ENCODE measurements around the gene TRAPPC8.
A peak's percentile ranks its signal among the peaks of the same experiment; 100 is the strongest.
"Not testable (repeated sequence)": the region's sequence is repeated elsewhere in the genome, so short reads cannot be mapped to it uniquely, and the experiment has no call there.

Gene TRAPPC8

DNA sequence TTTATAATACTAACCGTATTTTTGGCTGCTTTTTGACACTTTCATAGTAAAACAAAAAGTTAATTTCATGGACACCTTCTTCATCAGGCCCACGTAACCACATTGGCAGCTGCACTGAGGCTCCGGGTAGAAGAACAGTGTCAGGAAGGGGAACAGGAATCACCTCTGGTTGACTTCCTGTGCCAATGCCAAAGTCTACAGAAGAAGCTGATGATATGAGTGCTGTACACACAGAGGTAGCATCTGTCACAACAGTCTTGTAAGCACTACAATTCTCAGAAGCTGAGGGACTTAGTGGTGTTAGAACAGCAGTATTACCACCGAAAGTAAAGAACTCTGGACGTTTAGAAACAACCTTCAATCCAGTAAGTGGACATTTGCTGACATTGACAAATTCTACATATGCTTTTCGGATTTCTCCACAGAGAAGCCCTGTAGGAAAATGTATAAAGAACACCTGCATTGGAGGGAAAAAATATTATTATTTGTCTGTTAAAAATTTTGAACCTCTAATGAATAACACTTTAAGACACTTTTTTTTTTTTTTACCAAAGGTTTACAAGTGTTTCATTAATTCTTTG is 85.3 kb downstream of the TRAPPC8 start:
- no peak for ATAC-seq
- DNase-seq = no peak

DNA sequence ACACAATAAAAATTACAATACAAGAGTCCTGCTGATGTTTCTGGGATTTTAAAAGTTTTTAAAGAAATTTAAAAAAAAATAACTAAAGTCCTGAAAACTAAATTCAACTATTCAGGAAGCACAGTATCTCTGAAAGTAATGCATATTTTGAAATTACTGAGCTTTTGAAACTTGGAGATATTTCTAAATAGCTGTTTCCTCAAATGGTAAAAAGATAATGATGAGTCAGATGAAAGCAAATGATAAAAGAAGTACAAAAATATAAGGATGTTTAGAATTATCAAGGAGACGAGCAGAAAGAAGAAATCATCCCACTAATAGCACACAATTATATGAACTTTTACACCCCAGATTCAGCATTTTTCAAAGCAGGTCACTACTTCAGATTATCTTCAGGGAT is 92.1 kb downstream of the TRAPPC8 start:
- DNase-seq (no peak), ATAC-seq (no peak)

GRCh38 chr18:31840499-31840898 is 102.4 kb downstream of the TRAPPC8 start:
- DNase-seq = no peak
- ATAC-seq = no peak

- ATAC-seq (no peak), DNase-seq (no peak)
Observed at GRCh38 chr18:31837879-31838278, 105.0 kb downstream of the TRAPPC8 start.

DNA sequence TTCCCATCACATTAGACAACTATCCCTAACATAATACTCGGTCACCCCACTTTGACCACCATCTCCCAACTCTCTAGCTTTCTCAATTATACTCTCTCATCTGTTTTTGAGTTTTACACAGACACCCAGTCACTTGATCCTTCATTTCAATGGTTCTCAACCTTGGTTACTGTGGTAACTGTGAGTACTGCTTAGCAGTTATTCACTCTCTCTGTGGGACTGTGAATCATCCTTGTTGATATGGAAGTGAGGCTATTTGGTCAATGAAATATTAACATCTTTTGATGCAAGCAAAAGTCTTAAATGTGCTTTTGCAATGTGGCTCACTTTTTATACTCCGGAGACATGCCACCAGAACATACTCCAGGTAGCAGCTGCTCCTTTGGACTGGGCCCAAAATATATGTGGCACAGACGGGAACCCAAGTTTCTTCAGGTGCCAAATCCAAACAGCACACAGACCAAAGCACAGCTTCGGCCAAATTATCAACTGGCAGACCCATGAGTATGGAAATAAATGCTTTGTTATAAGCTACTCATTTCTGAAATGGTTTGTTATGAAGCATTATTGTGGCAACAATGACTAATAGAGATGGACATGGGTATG is 107.3 kb downstream of the TRAPPC8 start:
- DNase-seq = no peak
- no peak for ATAC-seq

- DNase-seq (no peak), ATAC-seq (no peak)
Observed at GRCh38 chr18:31831903-31832302, 111.0 kb downstream of the TRAPPC8 start.

- DNase-seq (no peak), ATAC-seq (no peak)
Observed at GRCh38 chr18:31830686-31831085, 112.2 kb downstream of the TRAPPC8 start.

- no peak for ATAC-seq
- no peak for DNase-seq
Observed at GRCh38 chr18:31828613-31829012, 114.3 kb downstream of the TRAPPC8 start.

- not testable (repeated sequence) for ATAC-seq, DNase-seq
Observed at GRCh38 chr18:31826673-31827325, 116.1 kb downstream of the TRAPPC8 start.

- no peak for ATAC-seq
Observed at GRCh38 chr18:31825772-31826171, 117.2 kb downstream of the TRAPPC8 start.

GRCh38 chr18:31821545-31822171 is 121.3 kb downstream of the TRAPPC8 start:
- DNase-seq (no peak), ATAC-seq (no peak)

More at GRCh38 chr18:31825772-31826171, 117.2 kb downstream of the TRAPPC8 start:
- DNase-seq = no peak

DNA sequence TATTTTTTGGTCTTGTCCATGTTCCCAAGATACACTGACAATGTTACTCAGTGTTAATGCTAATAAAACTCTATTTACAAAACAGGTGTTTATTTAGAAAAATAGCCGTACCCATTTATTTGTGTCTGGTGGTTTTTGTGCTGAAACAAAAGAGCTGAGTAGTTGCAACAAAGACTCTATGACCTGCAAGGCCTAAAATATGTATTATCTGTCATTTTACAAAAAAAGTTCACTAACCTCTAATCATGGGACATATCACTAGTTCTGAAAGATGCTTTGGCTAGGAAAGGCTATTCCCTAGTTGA is 123.1 kb downstream of the TRAPPC8 start:
- DNase-seq (no peak), ATAC-seq (no peak)

- ATAC-seq = no peak
- DNase-seq = no peak
Observed at GRCh38 chr18:31819106-31819924, 123.6 kb downstream of the TRAPPC8 start.

GRCh38 chr18:31814132-31814531 is 128.8 kb downstream of the TRAPPC8 start:
- ATAC-seq = no peak
- no peak for DNase-seq

GRCh38 chr18:31810336-31811130 is 132.4 kb downstream of the TRAPPC8 start:
- not testable (repeated sequence) for ATAC-seq, DNase-seq

DNA sequence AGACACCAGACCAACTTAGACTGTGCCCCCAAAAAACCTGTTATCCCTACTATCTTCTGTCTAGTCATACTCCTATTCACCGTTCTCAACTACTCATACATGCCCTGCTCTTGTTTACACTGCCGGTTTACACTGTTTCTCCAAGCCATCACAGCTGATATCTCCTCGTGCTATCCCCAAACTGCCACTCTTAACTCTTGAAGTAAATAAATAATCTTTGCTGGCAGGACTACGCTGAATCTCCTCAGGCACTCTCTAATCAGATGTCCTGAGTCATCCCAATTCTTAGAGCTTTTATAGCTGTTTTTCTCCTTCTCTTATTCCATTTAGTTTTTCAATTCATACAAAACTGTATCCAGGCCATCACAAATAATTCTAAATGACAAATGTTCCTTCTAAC is 133.9 kb downstream of the TRAPPC8 start:
- DNase-seq, ATAC-seq: not testable (repeated sequence)

DNA sequence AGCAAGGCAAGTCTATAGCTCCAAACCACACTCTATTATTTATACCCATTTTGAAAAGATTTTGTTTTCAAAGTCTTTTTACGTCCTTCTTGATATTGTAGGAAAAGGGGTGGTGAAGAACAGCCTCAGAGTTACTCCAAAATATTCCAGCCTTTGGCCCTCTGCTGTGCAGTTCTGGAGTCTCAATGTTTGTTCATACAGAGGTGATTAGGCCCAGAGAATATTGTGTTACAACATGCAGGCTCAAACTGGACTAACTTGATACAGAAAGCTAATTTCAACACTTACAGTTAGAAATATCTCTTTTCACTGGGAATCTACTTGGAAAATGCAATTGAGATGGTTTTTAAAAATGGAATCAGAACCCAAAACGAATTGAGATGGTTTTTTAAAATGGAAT is 141.8 kb downstream of the TRAPPC8 start:
- DNase-seq (no peak), ATAC-seq (no peak)

DNA sequence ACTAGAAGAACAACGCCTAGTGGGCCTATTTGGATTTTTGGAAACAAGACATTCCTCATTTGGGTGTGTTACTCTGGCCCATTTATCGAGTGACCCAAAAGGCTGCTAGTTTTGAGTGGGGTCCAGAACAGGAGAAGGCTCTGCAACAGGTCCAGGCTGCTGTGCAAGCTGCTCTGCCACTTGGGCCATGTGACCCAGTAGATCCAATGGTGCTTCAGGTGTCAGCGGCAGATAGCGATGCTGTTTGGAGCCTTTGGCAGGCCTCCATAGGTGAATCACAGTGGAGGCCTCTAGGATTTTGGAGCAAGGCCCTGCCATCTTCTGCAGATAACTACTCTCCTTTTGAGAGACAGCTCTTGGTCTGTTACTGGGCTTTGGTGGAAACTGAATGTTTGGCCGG is 143.7 kb downstream of the TRAPPC8 start:
- not testable (repeated sequence) for DNase-seq, ATAC-seq

- no peak for ATAC-seq
- no peak for DNase-seq
Observed at GRCh38 chr18:31798399-31798798, 144.5 kb downstream of the TRAPPC8 start.

GRCh38 chr18:31795747-31796146 is 147.2 kb downstream of the TRAPPC8 start:
- ATAC-seq (no peak), DNase-seq (no peak)

DNA sequence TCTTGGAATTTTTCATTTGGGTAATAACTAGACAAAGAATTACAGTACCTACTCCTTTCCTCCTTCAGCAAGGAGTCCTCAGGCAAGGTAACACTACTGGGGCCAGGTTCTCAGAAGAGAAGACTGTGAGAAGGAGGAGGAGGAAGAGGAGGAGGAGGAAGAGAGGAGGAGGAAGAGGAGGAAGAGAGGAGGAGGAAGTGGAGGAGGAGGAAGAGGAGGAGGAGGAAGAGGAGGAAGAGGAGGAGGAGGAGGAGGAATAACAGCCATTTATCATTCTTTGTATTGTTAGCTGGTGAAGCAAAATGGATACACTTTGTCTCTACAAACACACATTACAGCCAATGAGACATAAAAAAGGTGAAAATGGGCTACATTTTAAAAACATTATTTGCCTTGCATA is 149.4 kb downstream of the TRAPPC8 start:
- ATAC-seq = no peak
- no peak for DNase-seq

- ATAC-seq (peak; percentile 19), DNase-seq (no peak)
Observed at GRCh38 chr18:31792580-31792911, 150.4 kb downstream of the TRAPPC8 start.
